GM12892 (cell line): ENCODE measurements around the gene ZNF536.

Experiments used
- POLR2A ChIP-seq: IDR thresholded peaks from 2 replicates; pipeline ENCODE4 v1.6.1; 2011; ENCODE audit warnings: low read depth, low read length, control low read depth
- POLR2AphosphoS5 ChIP-seq: IDR thresholded peaks from 2 replicates; pipeline ENCODE4 v1.6.1; 2011; ENCODE audit warnings: low read depth, low read length, control low read depth

DNA sequence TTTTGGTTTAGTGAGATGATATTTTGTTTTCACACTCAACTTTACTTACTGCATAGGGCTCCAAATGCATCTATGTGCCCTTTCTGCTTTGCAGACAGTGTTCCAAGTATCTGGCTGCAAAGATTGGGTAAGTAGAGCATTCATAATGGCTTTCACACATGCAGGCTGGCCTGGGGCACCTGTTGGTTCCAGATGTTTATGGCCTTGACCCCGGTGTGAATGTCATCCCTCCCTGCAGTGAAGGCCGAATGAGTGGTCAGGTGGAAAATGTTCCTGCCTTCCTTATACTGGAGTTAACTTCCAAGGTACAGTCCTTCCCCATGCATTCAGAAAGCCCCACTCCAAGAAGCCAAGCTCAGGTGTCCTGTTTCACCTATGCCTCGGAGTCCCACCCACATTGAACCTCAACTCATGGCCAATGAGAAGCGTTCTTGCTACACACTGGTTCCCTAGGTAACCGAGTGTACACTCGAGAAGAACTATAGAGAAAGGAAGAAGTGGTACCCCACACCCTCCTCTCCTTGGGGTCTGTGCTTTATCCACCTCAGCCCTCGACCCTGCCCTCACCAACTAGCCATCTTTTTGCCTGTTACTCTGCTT is 23.0 kb upstream of the ZNF536 start:
- no peak for TF ChIP-seq POLR2AphosphoS5
- no peak for TF ChIP-seq POLR2A
